ENCODE results near the gene POGLUT3. TPM values are rescaled to one million over a fixed set of nuclear protein-coding genes. Genes with fewer than 3 reads are reported as not detected.

The POGLUT3 gene
- total RNA-seq, 2 donors from 2014 or later: 36.1 to 60.1 TPM

- ATAC-seq (ENCODE audit: insufficient number of reproducible peaks, low FRiP score, low read depth): no peak
- Histone ChIP-seq H3K4me1 (ENCODE audit: control insufficient read depth in 1 of 2, low read depth in 2 of 2) (no peaks in the 10 kb centered on the region), H3K27ac (no peak overlapping the region), H3K4me3 (no peak overlapping the region), H3K36me3 (no peaks in the 10 kb centered on the region), H3K27me3 (replicated peaks; ENCODE audit: insufficient read depth) (no peaks in the 10 kb centered on the region), H3K9me3 (no peaks in the 10 kb centered on the region)
- DNase-seq (ENCODE audit: low spot score): no peak
- TF ChIP-seq, protein P1, sequence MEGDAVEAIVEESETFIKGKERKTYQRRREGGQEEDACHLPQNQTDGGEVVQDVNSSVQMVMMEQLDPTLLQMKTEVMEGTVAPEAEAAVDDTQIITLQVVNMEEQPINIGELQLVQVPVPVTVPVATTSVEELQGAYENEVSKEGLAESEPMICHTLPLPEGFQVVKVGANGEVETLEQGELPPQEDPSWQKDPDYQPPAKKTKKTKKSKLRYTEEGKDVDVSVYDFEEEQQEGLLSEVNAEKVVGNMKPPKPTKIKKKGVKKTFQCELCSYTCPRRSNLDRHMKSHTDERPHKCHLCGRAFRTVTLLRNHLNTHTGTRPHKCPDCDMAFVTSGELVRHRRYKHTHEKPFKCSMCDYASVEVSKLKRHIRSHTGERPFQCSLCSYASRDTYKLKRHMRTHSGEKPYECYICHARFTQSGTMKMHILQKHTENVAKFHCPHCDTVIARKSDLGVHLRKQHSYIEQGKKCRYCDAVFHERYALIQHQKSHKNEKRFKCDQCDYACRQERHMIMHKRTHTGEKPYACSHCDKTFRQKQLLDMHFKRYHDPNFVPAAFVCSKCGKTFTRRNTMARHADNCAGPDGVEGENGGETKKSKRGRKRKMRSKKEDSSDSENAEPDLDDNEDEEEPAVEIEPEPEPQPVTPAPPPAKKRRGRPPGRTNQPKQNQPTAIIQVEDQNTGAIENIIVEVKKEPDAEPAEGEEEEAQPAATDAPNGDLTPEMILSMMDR (IDR thresholded peaks at IDR 0.05): no peak
Observed at GRCh38 chr11:108527382-108527781, 29.2 kb upstream of the POGLUT3 start.

DNA sequence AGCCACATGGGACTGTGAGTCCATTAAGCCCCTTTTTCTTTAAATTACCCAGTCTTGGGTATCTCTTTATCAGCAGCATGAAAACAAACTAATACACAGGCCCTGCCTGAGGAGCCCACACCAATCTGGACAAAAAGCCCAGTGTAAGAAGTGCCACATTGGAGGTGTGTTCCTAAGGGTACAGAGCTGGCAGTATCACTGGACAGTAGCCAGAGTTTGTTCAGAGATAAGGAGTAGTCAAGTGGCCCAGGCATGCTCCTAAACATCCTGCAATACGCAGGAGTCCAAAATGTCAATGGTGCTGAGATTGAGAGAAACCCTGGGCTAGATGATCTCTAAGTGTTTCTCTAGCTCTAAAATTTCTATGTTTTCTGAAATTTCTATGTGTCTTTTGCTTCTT lies 27.0 kb upstream of the POGLUT3 start:
- H3K36me3 ChIP-seq: no peaks in the 10 kb centered on the region
- H3K4me1 ChIP-seq (ENCODE audit: control insufficient read depth in 1 of 2, low read depth in 2 of 2): no peaks in the 10 kb centered on the region
- H3K27me3 ChIP-seq (replicated peaks; ENCODE audit: insufficient read depth): no peaks in the 10 kb centered on the region
- no peak overlapping the region for H3K4me3 ChIP-seq
- no peaks in the 10 kb centered on the region for H3K9me3 ChIP-seq
- no peak overlapping the region for H3K27ac ChIP-seq
- TF ChIP-seq, protein P1 (IDR thresholded peaks at IDR 0.05): no peak
- no peak for ATAC-seq (ENCODE audit: insufficient number of reproducible peaks, low FRiP score, low read depth)
- DNase-seq (ENCODE audit: low spot score): no peak

DNA sequence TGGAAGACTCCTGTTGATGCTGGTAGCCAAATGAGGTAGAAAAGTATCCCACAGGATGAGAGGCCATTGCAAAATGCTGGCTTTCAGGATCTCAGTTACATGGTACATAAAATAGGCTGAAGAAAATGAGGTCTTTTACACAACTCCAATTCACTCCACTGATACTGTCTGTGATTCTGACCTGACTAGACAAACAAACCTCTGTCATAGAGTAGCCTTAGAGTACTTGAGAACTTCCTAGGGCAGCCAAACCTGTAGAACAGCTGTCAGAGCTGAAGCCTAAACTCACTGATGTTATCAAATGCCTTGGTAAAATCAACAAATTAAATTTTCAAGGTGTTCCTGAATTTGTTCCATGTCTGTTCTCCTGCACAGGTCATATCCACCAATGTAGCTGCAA lies 26.2 kb upstream of the POGLUT3 start:
- no peaks in the 10 kb centered on the region for H3K36me3 ChIP-seq
- H3K4me1 ChIP-seq (ENCODE audit: control insufficient read depth in 1 of 2, low read depth in 2 of 2): no peaks in the 10 kb centered on the region
- ATAC-seq (ENCODE audit: insufficient number of reproducible peaks, low FRiP score, low read depth) (no peak), DNase-seq (ENCODE audit: low spot score) (no peak)
- no peak overlapping the region for H3K4me3 ChIP-seq
- TF ChIP-seq, protein P1 (IDR thresholded peaks at IDR 0.05): no peak
- H3K27ac ChIP-seq: no peak overlapping the region
- no peaks in the 10 kb centered on the region for H3K27me3 ChIP-seq (replicated peaks; ENCODE audit: insufficient read depth)
- H3K9me3 ChIP-seq: no peaks in the 10 kb centered on the region

DNA sequence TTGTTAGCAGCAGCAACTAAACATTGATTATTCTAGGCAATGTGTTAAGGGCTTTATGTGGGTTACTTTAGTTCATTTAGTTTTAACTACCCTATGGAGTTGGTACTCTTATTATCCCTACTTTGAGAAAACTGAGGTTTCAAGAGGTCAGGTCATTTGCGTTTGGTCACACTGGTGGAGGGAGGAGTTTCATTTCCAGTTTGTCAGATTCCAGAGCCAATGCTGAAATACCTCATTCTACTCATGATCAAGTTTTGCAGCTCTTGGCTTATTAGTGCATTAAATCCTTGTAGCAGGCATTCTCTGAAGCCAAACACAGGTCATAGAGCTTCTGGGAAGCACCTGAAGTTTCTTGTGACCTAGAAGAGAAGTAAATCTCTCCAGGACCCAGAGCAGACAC lies 24.1 kb upstream of the POGLUT3 start:
- ATAC-seq (ENCODE audit: insufficient number of reproducible peaks, low FRiP score, low read depth): no peak
- no peak overlapping the region for H3K4me3 ChIP-seq
- no peaks in the 10 kb centered on the region for H3K9me3 ChIP-seq
- DNase-seq (ENCODE audit: low spot score): no peak
- TF ChIP-seq, protein P1 (IDR thresholded peaks at IDR 0.05): no peak
- H3K36me3 ChIP-seq: no peaks in the 10 kb centered on the region
- no peaks in the 10 kb centered on the region for H3K27me3 ChIP-seq (replicated peaks; ENCODE audit: insufficient read depth)
- H3K4me1 ChIP-seq (ENCODE audit: control insufficient read depth in 1 of 2, low read depth in 2 of 2): no peaks in the 10 kb centered on the region
- H3K27ac ChIP-seq: no peak overlapping the region

DNA sequence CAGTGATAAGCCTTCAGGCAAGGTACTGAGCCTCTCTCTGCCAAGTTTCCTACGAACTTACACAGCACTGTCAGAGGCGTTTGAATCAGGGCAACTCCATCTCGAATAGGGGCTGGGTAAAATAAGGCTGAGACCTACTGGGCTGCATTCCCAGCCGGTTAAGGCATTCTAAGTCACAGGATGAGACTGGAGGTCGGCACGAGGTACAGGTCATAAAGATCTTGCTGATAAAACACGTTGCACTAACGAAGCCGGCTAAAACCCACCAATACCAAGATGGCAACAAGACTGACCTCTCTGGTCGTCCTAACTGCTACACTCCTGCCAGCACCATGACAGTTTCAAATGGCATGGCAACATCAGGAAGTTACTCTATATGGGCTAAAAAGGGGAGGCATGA lies 20.4 kb upstream of the POGLUT3 start:
- Histone ChIP-seq H3K27ac (no peak overlapping the region), H3K4me1 (ENCODE audit: control insufficient read depth in 1 of 2, low read depth in 2 of 2) (no peaks in the 10 kb centered on the region), H3K36me3 (peaks cover 9% of the 10 kb centered on the region), H3K4me3 (no peak overlapping the region), H3K27me3 (replicated peaks; ENCODE audit: insufficient read depth) (no peaks in the 10 kb centered on the region), H3K9me3 (no peaks in the 10 kb centered on the region)
- DNase-seq (ENCODE audit: low spot score) (no peak), ATAC-seq (ENCODE audit: insufficient number of reproducible peaks, low FRiP score, low read depth) (no peak)
- TF ChIP-seq, protein P1 (IDR thresholded peaks at IDR 0.05): no peak
